ENCODE measurements around the gene SUFU. TPM values are rescaled to one million over a fixed set of nuclear protein-coding genes. Genes with fewer than 3 reads are reported as not detected.

SUFU gene
- total and polyA plus RNA-seq, 2 of the 13 experiments (the other 11 are each of a cell fraction or from before 2014, with no cell fraction given) = 2.9 to 5.5 TPM

DNA sequence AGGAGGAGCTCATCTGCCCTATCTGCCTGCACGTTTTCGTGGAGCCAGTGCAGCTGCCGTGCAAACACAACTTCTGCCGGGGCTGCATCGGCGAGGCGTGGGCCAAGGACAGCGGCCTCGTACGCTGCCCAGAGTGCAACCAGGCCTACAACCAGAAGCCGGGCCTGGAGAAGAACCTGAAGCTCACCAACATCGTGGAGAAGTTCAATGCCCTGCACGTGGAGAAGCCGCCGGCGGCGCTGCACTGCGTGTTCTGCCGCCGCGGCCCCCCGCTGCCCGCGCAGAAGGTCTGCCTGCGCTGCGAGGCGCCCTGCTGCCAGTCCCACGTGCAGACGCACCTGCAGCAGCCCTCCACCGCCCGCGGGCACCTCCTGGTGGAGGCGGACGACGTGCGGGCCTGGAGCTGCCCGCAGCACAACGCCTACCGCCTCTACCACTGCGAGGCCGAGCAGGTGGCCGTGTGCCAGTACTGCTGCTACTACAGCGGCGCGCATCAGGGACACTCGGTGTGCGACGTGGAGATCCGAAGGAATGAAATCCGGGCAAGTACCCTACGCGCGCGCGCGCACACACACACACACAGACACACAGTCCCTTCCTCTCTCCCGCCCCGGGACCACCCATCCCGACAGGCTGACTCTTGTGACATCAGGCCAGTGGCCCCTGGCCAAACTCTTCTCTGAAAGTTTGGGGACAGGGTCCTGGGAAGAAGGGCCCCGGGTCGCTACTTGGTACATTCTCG lies 141.0 kb downstream of the SUFU start (continued):
- no peak; the same call in 1 of the 2 replicates for TF ChIP-seq FOXM1 (CRISPR knock-in tag; IDR thresholded peaks at IDR 0.05)
- TF ChIP-seq, protein P1, sequence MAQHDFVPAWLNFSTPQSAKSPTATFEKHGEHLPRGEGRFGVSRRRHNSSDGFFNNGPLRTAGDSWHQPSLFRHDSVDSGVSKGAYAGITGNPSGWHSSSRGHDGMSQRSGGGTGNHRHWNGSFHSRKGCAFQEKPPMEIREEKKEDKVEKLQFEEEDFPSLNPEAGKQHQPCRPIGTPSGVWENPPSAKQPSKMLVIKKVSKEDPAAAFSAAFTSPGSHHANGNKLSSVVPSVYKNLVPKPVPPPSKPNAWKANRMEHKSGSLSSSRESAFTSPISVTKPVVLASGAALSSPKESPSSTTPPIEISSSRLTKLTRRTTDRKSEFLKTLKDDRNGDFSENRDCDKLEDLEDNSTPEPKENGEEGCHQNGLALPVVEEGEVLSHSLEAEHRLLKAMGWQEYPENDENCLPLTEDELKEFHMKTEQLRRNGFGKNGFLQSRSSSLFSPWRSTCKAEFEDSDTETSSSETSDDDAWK (CRISPR knock-in tag; IDR thresholded peaks at IDR 0.05) = no peak
- TF ChIP-seq, protein P2, sequence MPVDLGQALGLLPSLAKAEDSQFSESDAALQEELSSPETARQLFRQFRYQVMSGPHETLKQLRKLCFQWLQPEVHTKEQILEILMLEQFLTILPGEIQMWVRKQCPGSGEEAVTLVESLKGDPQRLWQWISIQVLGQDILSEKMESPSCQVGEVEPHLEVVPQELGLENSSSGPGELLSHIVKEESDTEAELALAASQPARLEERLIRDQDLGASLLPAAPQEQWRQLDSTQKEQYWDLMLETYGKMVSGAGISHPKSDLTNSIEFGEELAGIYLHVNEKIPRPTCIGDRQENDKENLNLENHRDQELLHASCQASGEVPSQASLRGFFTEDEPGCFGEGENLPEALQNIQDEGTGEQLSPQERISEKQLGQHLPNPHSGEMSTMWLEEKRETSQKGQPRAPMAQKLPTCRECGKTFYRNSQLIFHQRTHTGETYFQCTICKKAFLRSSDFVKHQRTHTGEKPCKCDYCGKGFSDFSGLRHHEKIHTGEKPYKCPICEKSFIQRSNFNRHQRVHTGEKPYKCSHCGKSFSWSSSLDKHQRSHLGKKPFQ (CRISPR knock-in tag; IDR thresholded peaks at IDR 0.05; ENCODE audit: insufficient replicate concordance) = peak; percentile 29
- TF ChIP-seq, protein P3, sequence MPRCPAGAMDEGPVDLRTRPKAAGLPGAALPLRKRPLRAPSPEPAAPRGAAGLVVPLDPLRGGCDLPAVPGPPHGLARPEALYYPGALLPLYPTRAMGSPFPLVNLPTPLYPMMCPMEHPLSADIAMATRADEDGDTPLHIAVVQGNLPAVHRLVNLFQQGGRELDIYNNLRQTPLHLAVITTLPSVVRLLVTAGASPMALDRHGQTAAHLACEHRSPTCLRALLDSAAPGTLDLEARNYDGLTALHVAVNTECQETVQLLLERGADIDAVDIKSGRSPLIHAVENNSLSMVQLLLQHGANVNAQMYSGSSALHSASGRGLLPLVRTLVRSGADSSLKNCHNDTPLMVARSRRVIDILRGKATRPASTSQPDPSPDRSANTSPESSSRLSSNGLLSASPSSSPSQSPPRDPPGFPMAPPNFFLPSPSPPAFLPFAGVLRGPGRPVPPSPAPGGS (CRISPR knock-in tag; IDR thresholded peaks at IDR 0.05) = peak; percentile 85
- peak; percentile 81; the same call in 1 of the 2 replicates for TF ChIP-seq ETV6 (CRISPR knock-in tag; conservative IDR thresholded peaks at IDR 0.05)
- peak; percentile 98 for TF ChIP-seq ZNF792 (CRISPR knock-in tag; IDR thresholded peaks at IDR 0.05)
- TF ChIP-seq HOXA7 (CRISPR knock-in tag; IDR thresholded peaks at IDR 0.05) = no peak
- no peak for TF ChIP-seq ZNF772 (CRISPR knock-in tag; IDR thresholded peaks at IDR 0.05)
- TF ChIP-seq, protein P4, sequence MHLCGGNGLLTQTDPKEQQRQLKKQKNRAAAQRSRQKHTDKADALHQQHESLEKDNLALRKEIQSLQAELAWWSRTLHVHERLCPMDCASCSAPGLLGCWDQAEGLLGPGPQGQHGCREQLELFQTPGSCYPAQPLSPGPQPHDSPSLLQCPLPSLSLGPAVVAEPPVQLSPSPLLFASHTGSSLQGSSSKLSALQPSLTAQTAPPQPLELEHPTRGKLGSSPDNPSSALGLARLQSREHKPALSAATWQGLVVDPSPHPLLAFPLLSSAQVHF (CRISPR knock-in tag; IDR thresholded peaks at IDR 0.05) = peak; percentile 91
- peak; percentile 92; the same call in 1 of the 2 replicates for TF ChIP-seq SMAD9 (CRISPR knock-in tag; IDR thresholded peaks at IDR 0.05)
- no peak for TF ChIP-seq GTF2F1 (IDR thresholded peaks at IDR 0.05; ENCODE audit: low read length)
- TF ChIP-seq, protein P5, sequence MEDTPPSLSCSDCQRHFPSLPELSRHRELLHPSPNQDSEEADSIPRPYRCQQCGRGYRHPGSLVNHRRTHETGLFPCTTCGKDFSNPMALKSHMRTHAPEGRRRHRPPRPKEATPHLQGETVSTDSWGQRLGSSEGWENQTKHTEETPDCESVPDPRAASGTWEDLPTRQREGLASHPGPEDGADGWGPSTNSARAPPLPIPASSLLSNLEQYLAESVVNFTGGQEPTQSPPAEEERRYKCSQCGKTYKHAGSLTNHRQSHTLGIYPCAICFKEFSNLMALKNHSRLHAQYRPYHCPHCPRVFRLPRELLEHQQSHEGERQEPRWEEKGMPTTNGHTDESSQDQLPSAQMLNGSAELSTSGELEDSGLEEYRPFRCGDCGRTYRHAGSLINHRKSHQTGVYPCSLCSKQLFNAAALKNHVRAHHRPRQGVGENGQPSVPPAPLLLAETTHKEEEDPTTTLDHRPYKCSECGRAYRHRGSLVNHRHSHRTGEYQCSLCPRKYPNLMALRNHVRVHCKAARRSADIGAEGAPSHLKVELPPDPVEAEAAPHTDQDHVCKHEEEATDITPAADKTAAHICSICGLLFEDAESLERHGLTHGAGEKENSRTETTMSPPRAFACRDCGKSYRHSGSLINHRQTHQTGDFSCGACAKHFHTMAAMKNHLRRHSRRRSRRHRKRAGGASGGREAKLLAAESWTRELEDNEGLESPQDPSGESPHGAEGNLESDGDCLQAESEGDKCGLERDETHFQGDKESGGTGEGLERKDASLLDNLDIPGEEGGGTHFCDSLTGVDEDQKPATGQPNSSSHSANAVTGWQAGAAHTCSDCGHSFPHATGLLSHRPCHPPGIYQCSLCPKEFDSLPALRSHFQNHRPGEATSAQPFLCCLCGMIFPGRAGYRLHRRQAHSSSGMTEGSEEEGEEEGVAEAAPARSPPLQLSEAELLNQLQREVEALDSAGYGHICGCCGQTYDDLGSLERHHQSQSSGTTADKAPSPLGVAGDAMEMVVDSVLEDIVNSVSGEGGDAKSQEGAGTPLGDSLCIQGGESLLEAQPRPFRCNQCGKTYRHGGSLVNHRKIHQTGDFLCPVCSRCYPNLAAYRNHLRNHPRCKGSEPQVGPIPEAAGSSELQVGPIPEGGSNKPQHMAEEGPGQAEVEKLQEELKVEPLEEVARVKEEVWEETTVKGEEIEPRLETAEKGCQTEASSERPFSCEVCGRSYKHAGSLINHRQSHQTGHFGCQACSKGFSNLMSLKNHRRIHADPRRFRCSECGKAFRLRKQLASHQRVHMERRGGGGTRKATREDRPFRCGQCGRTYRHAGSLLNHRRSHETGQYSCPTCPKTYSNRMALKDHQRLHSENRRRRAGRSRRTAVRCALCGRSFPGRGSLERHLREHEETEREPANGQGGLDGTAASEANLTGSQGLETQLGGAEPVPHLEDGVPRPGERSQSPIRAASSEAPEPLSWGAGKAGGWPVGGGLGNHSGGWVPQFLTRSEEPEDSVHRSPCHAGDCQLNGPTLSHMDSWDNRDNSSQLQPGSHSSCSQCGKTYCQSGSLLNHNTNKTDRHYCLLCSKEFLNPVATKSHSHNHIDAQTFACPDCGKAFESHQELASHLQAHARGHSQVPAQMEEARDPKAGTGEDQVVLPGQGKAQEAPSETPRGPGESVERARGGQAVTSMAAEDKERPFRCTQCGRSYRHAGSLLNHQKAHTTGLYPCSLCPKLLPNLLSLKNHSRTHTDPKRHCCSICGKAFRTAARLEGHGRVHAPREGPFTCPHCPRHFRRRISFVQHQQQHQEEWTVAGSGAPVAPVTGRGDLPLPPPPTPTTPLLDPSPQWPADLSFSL (CRISPR knock-in tag; IDR thresholded peaks at IDR 0.05) = peak; percentile 9; the same call in 1 of the 2 replicates
- no peak for TF ChIP-seq ZNF629 (CRISPR knock-in tag; conservative IDR thresholded peaks at IDR 0.05)
- no peak; the same call in 1 of the 2 replicates for TF ChIP-seq ZNF670 (CRISPR knock-in tag; IDR thresholded peaks at IDR 0.05; ENCODE audit: borderline replicate concordance)
- TF ChIP-seq ZNF367 (CRISPR knock-in tag; IDR thresholded peaks at IDR 0.05; ENCODE audit: borderline replicate concordance) = no peak; the same call in 1 of the 2 replicates
- TF ChIP-seq, protein P6, sequence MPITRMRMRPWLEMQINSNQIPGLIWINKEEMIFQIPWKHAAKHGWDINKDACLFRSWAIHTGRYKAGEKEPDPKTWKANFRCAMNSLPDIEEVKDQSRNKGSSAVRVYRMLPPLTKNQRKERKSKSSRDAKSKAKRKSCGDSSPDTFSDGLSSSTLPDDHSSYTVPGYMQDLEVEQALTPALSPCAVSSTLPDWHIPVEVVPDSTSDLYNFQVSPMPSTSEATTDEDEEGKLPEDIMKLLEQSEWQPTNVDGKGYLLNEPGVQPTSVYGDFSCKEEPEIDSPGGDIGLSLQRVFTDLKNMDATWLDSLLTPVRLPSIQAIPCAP (CRISPR knock-in tag; IDR thresholded peaks at IDR 0.05; ENCODE audit: low read depth) = peak; percentile 89
- TF ChIP-seq ZNF124 (CRISPR knock-in tag; IDR thresholded peaks at IDR 0.05) = no peak

All from HepG2 (cell line).